NK-92 (cell line): Measurements from ENCODE around the gene BLOC1S5.
"Not testable (repeated sequence)": the region's sequence is repeated elsewhere in the genome, so short reads cannot be mapped to it uniquely, and the experiment has no call there.

Experiments
- DNase-seq: peaks from one replicate; lab custom pipeline; 2025; ENCODE audit not compliant: unreplicated experiment; lab: John Stamatoyannopoulos, UW

The BLOC1S5 gene

GRCh38 chr6:8045769-8046168, 18.4 kb downstream of the BLOC1S5 start:
- not testable (repeated sequence) for DNase-seq

GRCh38 chr6:8043221-8043620, 21.0 kb downstream of the BLOC1S5 start:
- no peak for DNase-seq

DNA sequence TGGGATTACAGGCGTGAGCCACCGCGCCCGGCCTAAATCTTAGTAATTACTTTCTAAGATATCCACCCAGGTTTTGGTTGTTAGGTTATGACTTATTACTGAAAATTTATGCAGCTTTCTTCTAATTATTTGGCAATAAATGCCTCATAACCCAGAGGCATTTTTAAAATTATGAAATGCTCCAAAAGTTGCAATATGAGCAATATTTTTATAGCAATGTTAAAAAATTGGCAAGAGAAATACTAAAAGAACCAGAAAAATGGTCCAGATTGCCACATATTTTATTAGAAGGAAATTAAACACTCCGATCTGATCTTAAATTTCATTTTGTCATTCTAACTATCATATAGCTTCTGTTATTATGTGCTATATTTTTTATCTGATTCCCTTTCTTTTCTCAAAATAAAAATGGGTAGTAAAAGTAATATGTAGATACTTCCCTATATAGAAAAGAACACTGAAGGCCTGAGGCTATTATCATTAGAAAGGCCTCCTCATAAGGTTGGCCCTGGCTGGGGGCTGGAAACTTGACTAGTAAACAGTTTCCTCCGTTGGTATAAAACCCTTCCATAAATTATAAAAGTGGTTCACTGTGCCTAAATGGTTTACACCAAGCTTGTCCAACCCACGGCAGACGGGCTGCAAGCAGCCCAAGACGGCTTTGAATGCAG, 22.1 kb downstream of the BLOC1S5 start:
- no peak for DNase-seq

DNA sequence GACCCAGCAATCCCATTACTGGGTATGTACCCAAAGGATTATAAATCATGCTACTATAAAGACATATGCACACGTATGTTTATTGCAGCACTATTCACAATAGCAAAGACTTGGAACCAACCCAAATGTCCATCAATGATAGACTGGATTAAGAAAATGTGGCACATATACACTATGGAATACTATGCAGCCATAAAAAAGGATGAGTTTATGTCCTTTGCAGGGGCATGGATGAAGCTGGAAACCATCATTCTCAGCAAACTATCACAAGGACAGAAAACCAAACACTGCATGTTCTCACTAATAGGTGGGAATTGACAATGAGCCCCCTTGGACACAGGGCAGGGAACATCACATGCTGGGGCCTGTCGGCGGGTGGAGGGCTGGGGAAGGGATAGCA, 30.1 kb downstream of the BLOC1S5 start:
- DNase-seq: not testable (repeated sequence)

GRCh38 chr6:8030920-8031319, 33.3 kb downstream of the BLOC1S5 start:
- DNase-seq: no peak

DNA sequence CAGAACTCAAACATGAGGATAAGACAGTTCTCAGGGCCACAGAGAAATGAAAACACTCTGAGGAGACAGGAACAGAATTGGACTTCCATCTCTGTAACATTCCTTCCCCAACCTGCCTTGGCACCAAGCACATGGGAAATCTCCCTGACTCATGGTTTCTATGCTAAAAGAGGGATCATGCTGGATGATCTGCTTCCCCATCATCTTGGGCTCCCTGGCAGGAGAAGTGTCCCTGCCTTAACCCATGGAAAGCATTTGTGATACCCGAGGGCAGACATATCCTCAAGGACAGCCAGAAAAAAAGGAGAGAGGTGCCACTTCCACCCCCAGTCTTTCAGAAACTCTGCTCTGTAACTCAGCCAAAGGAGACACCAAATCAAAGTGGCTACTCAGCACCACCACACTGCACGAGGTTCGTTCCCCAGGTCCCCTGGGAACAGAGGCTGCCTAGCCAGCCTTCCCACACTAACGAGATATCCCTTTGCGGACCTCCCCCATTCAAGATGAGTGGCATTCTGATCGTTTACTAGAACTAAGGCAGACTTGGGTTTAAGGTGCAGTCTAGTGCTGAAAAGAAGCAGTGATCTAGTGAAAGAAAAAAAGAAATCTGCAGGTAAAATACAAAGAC, 34.8 kb downstream of the BLOC1S5 start:
- no peak for DNase-seq

DNA sequence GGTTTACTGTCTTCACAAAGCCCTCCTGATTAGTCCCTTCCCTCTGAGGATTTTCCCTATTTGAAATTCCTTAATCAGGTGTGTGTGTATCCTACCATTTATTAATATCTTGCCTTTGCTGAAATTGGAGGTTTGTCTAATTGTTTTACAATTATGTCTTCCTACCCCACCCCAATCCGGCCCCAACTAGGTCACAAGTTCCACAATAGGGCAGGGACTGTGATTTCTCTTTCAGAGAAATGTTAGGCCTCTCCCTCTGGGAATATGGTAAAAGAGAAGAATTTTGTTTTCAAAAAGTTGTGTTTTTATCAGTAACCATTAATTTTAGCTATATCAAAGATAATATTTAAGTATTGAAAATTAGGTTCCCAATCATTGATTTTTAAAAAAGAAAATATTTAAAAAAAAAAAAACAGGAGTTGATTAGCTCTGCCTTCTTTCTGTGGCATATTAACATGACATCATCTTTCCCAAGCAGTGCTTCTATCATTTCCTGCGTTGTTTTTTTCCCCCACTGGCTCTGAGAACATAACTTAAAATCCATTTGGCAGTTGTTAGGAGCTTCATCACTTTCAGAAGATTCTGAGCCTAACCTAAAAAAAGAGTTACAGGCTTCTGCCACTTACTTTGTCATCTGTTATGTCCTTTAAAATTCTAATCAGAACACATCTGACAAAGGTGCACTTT, 36.1 kb downstream of the BLOC1S5 start:
- no peak for DNase-seq

DNA sequence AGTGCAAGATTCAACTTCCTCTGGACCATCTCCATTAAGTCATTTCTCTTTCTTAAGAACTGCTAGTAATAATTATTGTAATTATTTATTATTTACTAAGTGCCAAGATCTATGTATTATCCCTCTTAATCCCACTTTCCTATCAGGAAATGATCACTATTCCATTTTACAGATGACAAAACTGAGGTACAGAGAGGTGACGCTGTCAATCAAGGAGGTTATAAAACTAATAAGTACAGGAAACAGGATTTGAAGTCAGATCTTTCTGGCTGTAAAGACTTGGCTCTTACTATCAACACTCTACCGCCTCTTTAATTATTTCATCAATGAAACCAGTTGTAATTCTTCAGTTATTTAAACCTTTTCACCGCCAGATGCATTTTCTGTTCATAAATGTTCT, 37.4 kb downstream of the BLOC1S5 start:
- DNase-seq: no peak

- no peak for DNase-seq
Measured at GRCh38 chr6:8025191-8025590, 39.0 kb downstream of the BLOC1S5 start.

GRCh38 chr6:8023638-8024037, 40.6 kb downstream of the BLOC1S5 start:
- DNase-seq: no peak

DNA sequence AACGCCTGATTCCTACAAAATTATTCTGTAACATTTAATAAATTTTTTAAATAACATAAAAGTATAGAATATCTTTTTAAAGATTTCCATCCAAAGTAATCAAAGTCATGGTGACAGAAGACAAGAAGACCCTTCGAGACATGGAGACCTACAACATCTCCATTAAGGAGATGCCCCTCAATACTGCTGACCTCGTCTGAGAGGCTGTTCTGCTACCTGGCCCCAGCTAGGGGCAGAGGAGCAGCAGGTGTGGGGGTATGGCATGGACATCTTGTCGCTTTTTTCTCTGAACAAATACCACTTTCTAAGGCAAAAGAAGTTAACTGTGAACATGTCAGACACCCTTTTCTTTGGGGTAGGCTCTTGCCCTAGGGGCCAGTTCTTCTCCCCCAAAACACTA, 44.1 kb downstream of the BLOC1S5 start:
- no peak for DNase-seq

GRCh38 chr6:8017705-8018104, 46.5 kb downstream of the BLOC1S5 start:
- no peak for DNase-seq

DNA sequence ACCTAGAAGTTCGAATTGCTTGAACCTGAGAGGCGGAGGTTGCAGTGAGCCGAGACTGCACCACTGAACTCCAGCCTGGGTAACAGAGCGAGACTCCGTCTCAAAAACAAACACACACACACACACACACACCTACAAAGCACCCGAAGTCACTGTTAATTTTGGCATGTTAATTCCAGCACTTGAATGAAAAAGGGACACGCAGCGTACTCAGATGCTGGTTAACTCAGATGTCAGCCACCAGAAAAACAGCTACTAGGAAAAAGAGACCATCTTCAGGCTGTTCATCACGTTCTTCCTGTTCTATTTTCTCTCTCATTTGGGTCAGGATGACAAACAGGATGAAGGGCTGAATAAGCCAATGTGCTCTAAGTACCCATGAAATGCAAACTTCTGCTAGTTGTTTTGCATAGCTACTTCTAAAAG, 46.9 kb downstream of the BLOC1S5 start:
- DNase-seq: no peak

GRCh38 chr6:8014947-8015346, 49.2 kb downstream of the BLOC1S5 start:
- no peak for DNase-seq

- no peak for DNase-seq
Measured at GRCh38 chr6:8013763-8014162, 50.4 kb downstream of the BLOC1S5 start.

DNA sequence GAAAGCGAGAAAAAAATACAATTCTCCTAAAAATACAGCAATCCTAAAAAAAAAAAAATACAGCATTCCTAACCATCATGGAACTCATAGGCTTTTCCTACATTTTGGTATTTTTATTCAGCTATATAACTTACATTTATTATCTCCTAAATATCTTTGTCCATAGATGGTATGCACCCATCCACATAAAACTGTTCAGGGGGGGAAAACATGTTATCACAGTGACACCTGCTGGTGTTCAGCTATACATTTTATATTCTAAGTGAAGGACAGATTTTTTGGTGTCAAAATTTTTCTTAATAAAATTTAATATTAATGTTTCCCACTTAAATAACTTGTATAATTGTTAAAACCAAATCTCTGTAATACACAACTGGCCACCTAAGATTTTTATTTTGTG, 58.0 kb downstream of the BLOC1S5 start:
- no peak for DNase-seq

DNA sequence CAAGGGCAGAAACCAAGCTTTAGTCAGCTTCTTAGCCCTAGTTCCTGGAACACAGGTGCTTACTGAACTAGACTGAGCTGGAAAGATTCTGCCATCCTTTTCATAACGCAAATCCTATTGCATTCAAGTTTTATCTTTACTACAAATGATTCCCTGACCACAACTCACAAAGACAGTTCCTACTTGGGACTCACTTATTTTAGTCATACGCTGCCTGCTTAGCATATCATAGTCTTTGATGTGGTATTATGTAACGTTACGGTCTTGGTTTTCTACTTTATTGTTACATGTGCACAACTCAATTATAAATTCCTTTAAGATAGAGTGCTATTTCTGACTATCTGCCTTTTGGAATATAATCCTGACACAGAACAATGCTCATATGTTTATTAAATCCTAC, 59.1 kb downstream of the BLOC1S5 start:
- DNase-seq: no peak

- no peak for DNase-seq
Measured at GRCh38 chr6:8000636-8001035, 63.6 kb downstream of the BLOC1S5 start.

GRCh38 chr6:8000188-8000596, 64.0 kb downstream of the BLOC1S5 start:
- DNase-seq: no peak

GRCh38 chr6:7999201-7999600, 65.0 kb downstream of the BLOC1S5 start:
- no peak for DNase-seq

DNA sequence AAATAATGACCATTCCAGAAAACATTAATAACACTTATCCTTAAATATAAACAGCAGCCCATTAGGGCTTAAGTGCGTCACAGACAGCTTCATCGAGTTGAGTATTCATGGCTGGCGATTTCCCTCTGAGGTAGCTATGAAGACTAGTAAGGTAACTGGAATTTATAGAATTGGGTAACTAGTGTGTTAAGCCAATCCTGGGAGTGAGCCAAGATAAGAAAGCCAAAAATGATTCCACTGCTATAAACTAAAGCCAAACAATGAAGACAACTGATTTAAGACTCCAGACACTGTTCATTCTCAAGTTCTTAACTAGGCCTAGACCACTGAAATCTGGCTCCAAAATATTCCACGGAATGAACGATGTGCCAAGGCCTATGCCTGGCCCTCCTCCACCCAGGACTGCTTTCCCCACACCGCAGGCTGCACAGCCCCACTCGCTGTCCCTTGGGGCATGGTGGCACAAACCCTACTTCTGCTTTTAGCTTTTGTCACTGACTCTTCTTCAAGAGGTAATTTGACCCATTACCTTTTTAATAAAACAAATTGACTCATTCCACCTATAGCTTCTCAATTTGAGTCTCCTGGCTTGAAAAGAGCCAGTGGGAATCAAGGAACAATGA, 66.0 kb downstream of the BLOC1S5 start:
- DNase-seq: no peak

- DNase-seq: no peak
Measured at GRCh38 chr6:7997286-7997685, 66.9 kb downstream of the BLOC1S5 start.
